Ectodermal cell (in vitro differentiated cells): ENCODE measurements around the gene ATXN7.

Experiments used
- H3K27ac ChIP-seq: 2 replicates; pipeline ENCODE4 v1.7.0; 2013; ENCODE audit warnings: mild to moderate bottlenecking, low read depth, low read length; ENCODE audit not compliant: insufficient read depth, poor library complexity, severe bottlenecking
- H3K27me3 ChIP-seq: 2 replicates; pipeline ENCODE4 v1.7.0; 2013; ENCODE audit warnings: mild to moderate bottlenecking, low read length; ENCODE audit not compliant: insufficient read depth, control insufficient read depth, poor library complexity, severe bottlenecking
- H3K36me3 ChIP-seq: one replicate; pipeline ENCODE4 v1.7.0; 2013; ENCODE audit warnings: low read length; ENCODE audit not compliant: control insufficient read depth, insufficient read depth
- H3K4me1 ChIP-seq: one replicate; pipeline ENCODE4 v1.7.0; 2013; ENCODE audit warnings: low read length; ENCODE audit not compliant: control insufficient read depth, insufficient read depth
- H3K4me3 ChIP-seq: 2 replicates; pipeline ENCODE4 v1.7.0; 2013; ENCODE audit warnings: low read depth, low read length, control low read depth; ENCODE audit not compliant: insufficient read depth
- H3K9me3 ChIP-seq: 2 replicates; pipeline ENCODE4 v1.7.0; 2013; ENCODE audit warnings: mild to moderate bottlenecking, low read length, moderate library complexity; ENCODE audit not compliant: control insufficient read depth
- WGBS, 2 experiments: methylation state at CpG; one replicate each; pipeline ENCODE4 v1.1.7; 2013; ENCODE audit warnings: missing lambda C conversion rate in 2 of 2; 5-methylcytosine and 5-hydroxymethylcytosine counted together

ATXN7 gene

DNA sequence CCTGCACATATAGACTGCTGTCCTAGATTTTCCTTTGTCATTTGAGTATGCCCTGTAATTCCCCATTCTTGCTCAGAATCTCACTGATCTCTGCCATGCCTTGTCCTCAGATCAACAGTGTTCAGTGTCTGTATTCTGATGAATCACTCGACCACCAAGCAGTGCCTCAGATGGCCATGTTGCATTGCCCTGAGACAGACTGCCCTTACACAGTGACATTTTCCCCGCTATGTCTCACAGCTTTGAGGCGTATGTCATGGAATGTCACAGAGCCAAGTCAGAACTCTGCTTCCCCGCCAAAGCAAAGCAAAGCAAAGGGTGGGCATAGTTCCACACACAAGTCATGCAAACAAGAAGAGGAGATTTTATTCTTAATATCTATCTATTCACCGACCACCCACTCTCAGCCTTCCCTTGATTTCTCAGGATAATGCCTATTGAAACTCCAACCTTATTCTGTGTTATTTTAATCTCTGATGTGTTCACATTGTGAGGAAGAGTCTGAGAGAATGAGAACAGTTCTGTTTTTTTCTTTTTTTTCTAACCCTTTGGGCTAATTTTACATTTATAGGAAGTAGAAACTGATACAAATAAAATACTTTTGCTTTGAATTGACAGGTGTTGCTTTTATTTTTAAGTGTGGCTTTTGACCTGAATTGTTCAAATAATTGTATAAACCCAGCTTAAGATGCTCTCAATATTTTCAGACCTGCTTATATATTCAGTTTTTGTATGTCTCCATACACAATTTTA is 176.5 kb downstream of the ATXN7 start:
- Histone ChIP-seq H3K4me1 (no peaks in the 10 kb centered on the region), H3K27me3 (no peaks in the 10 kb centered on the region), H3K9me3 (no peaks in the 10 kb centered on the region), H3K36me3 (no peaks in the 10 kb centered on the region), H3K4me3 (no peak overlapping the region), H3K27ac (no peak overlapping the region)
- 86 to 87% methylated on average over 4 of the region's 5 CpGs for WGBS, 2 experiments

DNA sequence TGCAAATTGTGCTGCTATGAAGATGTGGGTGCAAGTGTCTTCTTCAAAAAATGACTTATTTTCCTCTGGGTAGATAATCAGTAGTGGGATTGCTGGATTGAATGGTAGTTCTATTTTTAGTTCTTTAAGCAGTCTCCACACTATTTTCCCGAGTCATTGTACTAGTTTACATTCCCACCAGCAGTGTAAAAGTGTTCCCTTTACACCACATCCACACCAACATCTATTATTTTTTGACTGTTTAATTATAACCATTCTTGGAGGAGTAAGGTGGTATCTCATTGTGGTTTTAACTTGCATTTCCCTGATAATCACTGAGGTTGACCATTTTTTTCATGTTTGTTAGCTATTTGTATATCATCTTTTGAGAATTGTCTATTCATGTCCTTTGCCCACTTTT is 179.3 kb downstream of the ATXN7 start:
- Histone ChIP-seq H3K27me3 (peaks cover 10% of the 10 kb centered on the region), H3K27ac (no peak overlapping the region), H3K36me3 (no peaks in the 10 kb centered on the region), H3K4me3 (no peak overlapping the region), H3K9me3 (no peaks in the 10 kb centered on the region), H3K4me1 (peaks cover 8% of the 10 kb centered on the region)
- 86% methylated on average over 1 of the region's 1 CpG; no CpG with 5 or more reads in 1 of the 2 experiments for WGBS, 2 experiments

DNA sequence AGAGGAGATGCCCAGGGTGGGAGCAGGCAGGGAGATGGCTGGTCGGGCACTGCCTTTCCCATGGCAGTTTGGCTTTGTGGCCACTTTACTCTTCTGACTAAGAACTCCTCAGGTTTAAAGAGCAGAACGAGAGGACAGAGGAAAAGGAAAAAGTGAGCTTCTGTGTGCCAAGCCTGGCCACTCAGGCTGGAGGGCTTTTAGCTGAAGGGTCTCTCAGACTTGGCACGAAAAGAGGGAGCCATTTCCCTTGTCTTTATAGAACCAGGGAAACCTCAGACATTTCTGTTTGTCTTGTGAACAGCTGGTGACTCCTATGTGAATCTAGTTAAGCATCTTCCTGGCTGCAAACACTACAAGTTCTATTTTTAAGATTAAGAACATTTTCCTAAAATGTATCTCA is 182.9 kb downstream of the ATXN7 start:
- WGBS, 2 experiments = 92 to 97% methylated on average over 3 of the region's 3 CpGs
- H3K36me3 ChIP-seq = no peaks in the 10 kb centered on the region
- H3K27ac ChIP-seq = no peak overlapping the region

DNA sequence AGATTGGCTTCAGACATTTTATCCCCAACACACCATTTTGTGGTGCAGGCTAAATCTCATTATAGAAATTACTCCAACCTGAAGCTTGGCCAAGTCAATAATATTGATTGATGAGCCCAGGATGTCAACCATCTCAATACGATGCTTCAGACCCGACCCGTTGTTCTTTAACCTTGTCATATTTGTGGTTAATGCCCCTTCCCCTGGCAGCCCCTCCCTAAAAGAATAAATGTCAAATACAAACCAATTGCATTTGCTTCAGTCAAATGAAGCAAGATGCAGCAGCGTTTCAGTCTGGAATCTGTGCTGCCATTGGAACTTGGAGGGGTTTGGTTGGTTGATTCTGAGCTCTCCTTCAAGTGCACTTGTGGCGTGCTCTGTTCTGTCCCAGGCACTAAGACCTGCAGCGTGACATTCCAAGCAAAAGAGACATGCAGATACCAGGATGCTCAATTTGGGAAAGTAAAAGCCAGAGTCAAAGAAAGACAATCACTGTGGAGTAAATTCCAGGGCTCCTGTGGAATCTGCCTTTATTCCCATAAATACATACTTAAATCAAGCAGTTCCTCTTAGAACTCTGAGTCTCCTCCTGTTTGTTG is 183.4 kb downstream of the ATXN7 start:
- H3K4me3 ChIP-seq = no peak overlapping the region
- peaks cover 22% of the 10 kb centered on the region for H3K4me1 ChIP-seq
- H3K27me3 ChIP-seq = peaks cover 10% of the 10 kb centered on the region
- H3K9me3 ChIP-seq = no peaks in the 10 kb centered on the region
- H3K27ac ChIP-seq = no peak overlapping the region
- no peaks in the 10 kb centered on the region for H3K36me3 ChIP-seq
- 72 to 75% methylated on average over 6 of the region's 6 CpGs for WGBS, 2 experiments

More for the DNA sequence above, 182.9 kb downstream of the ATXN7 start:
- no peak overlapping the region for H3K4me3 ChIP-seq
- H3K27me3 ChIP-seq = peaks cover 10% of the 10 kb centered on the region
- no peaks in the 10 kb centered on the region for H3K9me3 ChIP-seq
- H3K4me1 ChIP-seq = peaks cover 22% of the 10 kb centered on the region

DNA sequence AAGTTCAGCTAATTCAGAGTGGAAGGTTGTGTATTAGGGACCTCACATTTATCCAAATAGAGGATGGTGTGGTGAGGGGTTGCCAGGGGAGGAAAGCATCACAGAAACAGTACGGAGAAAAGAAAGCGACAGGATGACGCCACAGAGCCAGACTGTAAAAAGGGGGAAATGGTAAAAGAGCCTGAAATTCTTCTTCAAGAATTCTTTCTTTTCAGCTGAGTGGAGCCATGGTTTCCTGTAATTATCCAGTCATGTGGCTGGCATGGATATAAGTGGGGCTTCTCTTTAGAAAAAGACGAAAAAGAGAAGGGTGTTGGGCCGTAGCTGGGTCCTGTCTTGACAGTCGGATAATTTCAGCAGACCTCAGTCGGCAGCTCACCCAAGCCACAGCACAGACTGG is 184.1 kb downstream of the ATXN7 start:
- Histone ChIP-seq H3K4me1 (peaks cover 22% of the 10 kb centered on the region), H3K36me3 (no peaks in the 10 kb centered on the region), H3K4me3 (no peak overlapping the region), H3K9me3 (no peaks in the 10 kb centered on the region), H3K27ac (no peak overlapping the region), H3K27me3 (peaks cover 10% of the 10 kb centered on the region)
- WGBS, 2 experiments = 73 to 76% methylated on average over 7 of the region's 7 CpGs

DNA sequence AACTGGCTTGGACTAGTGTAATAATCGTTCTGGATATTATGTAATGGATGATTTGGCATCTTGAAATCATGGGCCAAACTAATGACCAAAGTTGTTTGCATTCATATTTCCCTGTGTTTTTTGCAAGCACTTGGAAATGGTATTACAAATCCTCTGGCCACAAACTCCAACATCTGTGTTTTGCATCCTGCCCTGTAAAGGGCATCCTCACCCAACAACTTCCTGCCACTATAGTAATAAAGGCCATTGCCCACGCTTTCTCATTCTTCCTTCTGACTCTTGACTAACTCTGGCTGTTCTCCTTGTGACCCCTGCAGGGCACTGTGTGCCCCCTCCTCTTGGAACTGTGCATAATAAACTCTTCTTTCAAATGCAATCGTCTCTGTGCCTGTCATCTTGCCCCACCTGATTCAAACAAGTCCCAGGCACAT is 185.0 kb downstream of the ATXN7 start:
- H3K4me1 ChIP-seq = peaks cover 22% of the 10 kb centered on the region
- H3K27me3 ChIP-seq = peaks cover 10% of the 10 kb centered on the region
- H3K36me3 ChIP-seq = no peaks in the 10 kb centered on the region
- 44 to 45% methylated on average over 3 of the region's 3 CpGs for WGBS, 2 experiments
- H3K4me3 ChIP-seq = no peak overlapping the region
- H3K27ac ChIP-seq = no peak overlapping the region
- H3K9me3 ChIP-seq = no peaks in the 10 kb centered on the region

DNA sequence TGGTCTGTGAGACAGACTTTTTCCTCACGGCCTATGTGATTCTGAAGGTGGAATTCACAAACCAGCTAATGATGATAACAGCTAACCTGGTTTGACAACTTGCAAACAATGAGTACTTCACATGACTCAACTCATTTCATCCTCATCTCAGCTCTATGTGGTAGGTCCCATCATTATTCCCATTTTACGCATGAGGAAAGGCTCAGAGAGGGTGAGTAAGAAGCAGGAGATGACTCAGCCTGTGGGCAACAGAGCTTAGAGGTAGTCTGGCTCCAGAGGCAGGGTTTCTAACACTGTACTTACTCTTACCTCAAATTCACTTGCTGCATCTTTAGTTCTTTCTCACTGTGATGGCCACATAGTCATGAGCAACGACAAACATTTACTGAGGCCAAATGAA is 185.5 kb downstream of the ATXN7 start:
- no peaks in the 10 kb centered on the region for H3K36me3 ChIP-seq
- H3K27ac ChIP-seq = no peak overlapping the region
- H3K27me3 ChIP-seq = peaks cover 10% of the 10 kb centered on the region
- peaks cover 26% of the 10 kb centered on the region for H3K4me1 ChIP-seq
- H3K4me3 ChIP-seq = no peak overlapping the region
- no peaks in the 10 kb centered on the region for H3K9me3 ChIP-seq
- WGBS, 2 experiments = 52 to 58% methylated on average over 3 of the region's 3 CpGs

DNA sequence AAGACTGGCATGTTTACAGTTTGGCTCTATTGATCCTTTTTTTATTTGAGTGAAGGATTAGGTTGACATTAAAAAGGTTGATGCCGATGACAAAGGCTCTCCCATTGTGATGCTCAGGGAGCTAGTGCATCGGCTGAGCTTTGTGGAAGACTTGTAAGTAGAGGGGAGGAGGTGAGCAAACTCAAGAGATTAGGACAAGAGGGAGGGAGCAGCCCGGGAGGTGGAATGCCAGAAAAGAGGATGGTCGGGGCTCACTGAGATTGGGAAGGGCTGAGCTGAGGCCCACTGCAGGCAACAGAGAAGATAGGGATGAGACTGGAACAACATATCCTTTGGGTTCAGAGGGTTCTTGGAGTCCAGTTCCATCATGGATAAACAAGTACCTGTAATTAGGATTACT is 186.2 kb downstream of the ATXN7 start:
- 1 to 4% methylated on average over 4 of the region's 4 CpGs for WGBS, 2 experiments
- peaks cover 10% of the 10 kb centered on the region for H3K27me3 ChIP-seq
- H3K4me3 ChIP-seq = no peak overlapping the region
- H3K27ac ChIP-seq = no peak overlapping the region
- peaks cover 28% of the 10 kb centered on the region for H3K4me1 ChIP-seq
- H3K9me3 ChIP-seq = no peaks in the 10 kb centered on the region
- no peaks in the 10 kb centered on the region for H3K36me3 ChIP-seq
